NCI-H2029 (cell line): ENCODE measurements around the gene RABGGTB.
"Not testable (repeated sequence)": the region's sequence is repeated elsewhere in the genome, so short reads cannot be mapped to it uniquely, and the experiment has no call there.

Experiments used
- DNase-seq: peaks from one replicate; lab custom pipeline; 2025; lab: John Stamatoyannopoulos, UW

The RABGGTB gene

GRCh38 chr1:75796376-75797272 lies 10.6 kb downstream of the RABGGTB start, which contains the start of gene MSH4:
MSH4 (plus strand) TSS chr1:75796882; CDS start chr1:75796986, 104 bp downstream.
- DNase-seq, result no peak

- no peak for DNase-seq
These were observed 11.2 kb downstream of the RABGGTB start for GRCh38 chr1:75797273-75797588.

- no peak for DNase-seq
These were observed 11.7 kb downstream of the RABGGTB start for GRCh38 chr1:75797606-75798216.

GRCh38 chr1:75801480-75801879 lies 15.4 kb downstream of the RABGGTB start:
- not testable (repeated sequence) for DNase-seq

GRCh38 chr1:75808921-75809320 lies 22.9 kb downstream of the RABGGTB start:
- no peak for DNase-seq

- not testable (repeated sequence) for DNase-seq
These were observed 24.1 kb downstream of the RABGGTB start for GRCh38 chr1:75810113-75810512.

- no peak for DNase-seq
These were observed 25.3 kb downstream of the RABGGTB start for GRCh38 chr1:75811211-75811981.

GRCh38 chr1:75812065-75812464 lies 26.0 kb downstream of the RABGGTB start:
- no peak for DNase-seq

GRCh38 chr1:75823596-75823995 lies 37.5 kb downstream of the RABGGTB start:
- DNase-seq, result not testable (repeated sequence)

- DNase-seq, result no peak
These were observed 50.6 kb downstream of the RABGGTB start for GRCh38 chr1:75836528-75837100.

- DNase-seq, result no peak
These were observed 52.0 kb downstream of the RABGGTB start for GRCh38 chr1:75838079-75838478.

- DNase-seq, result no peak
These were observed 55.4 kb downstream of the RABGGTB start for GRCh38 chr1:75841421-75841820.
